ENCODE data around the gene CARD9. TPM values are rescaled to one million over a fixed set of nuclear protein-coding genes. Genes with fewer than 3 reads are reported as not detected.

The CARD9 gene
- total and polyA plus RNA-seq, 8 donors = 0.92 to 8.2 (median 1.3) TPM; not detected in 1

GRCh38 chr9:136405481-136405880, 32.0 kb upstream of the CARD9 start:
- H3K36me3 ChIP-seq = peaks cover 32 to 63% (median 60%) of the 10 kb centered on the region in 4 donors
- TF ChIP-seq POLR2A (IDR thresholded peaks at IDR 0.05) (no peak), CTCF (IDR thresholded peaks at IDR 0.05) (no peak), POLR2AphosphoS5 (IDR thresholded peaks at IDR 0.05) (no peak), EP300 (IDR thresholded peaks at IDR 0.05) (no peak)
- intact Hi-C loops (cut with DNase I; ENCODE audit: low total_unique reads) = loop anchor here (10.0 kb wide), 1 partner anchor 71 kb away; no protein-coding TSS in a partner anchor

DNA sequence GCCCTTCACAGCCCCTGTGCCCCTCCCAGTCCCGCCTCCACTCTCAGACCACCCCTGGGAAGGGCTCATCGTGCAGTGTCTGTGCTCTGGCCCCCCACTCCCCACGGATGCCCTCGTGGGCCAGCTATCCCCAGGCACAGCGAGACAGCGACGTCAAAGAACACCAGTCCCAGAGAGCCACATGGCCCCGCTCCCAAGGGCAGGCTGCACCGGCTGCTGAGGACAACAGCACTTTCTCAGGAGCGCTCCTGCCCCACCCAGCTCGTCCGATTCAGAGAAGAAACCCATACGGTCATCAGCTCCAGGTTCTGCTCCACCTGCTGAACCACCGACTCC, 31.3 kb upstream of the CARD9 start:
- 90 to 93% (median 92%) methylated on average over 14 of the region's 14 CpGs for WGBS, 5 donors
- no peaks in the 10 kb centered on the region for H3K27me3 ChIP-seq
- H3K9me3 ChIP-seq = no peaks in the 10 kb centered on the region
- no peak overlapping the region for H3K27ac ChIP-seq
- TF ChIP-seq CTCF (IDR thresholded peaks at IDR 0.05) = no peak
- no peak for TF ChIP-seq POLR2A (IDR thresholded peaks at IDR 0.05)
- TF ChIP-seq EP300 (IDR thresholded peaks at IDR 0.05) = no peak
- no peak for TF ChIP-seq POLR2AphosphoS5 (IDR thresholded peaks at IDR 0.05)
- H3K4me1 ChIP-seq = peaks cover 13 to 23% (median 20%) of the 10 kb centered on the region in 4 donors
- intact Hi-C loops (cut with DNase I; ENCODE audit: low total_unique reads) = loop anchor here (10.0 kb wide), 1 partner anchor 70 kb away; no protein-coding TSS in a partner anchor
- no peak overlapping the region for H3K4me3 ChIP-seq
- no peak for DNase-seq
- peaks cover 32 to 63% (median 60%) of the 10 kb centered on the region in 4 donors for H3K36me3 ChIP-seq

More at GRCh38 chr9:136405481-136405880, 32.0 kb upstream of the CARD9 start:
- Histone ChIP-seq H3K27ac (no peak overlapping the region), H3K4me1 (peaks cover 13 to 22% (median 18%) of the 10 kb centered on the region in 4 donors), H3K9me3 (no peaks in the 10 kb centered on the region), H3K27me3 (no peaks in the 10 kb centered on the region), H3K4me3 (no peak overlapping the region)
- 83 to 91% (median 86%) methylated on average over 7 of the region's 7 CpGs for WGBS, 5 donors
- DNase-seq = no peak

DNA sequence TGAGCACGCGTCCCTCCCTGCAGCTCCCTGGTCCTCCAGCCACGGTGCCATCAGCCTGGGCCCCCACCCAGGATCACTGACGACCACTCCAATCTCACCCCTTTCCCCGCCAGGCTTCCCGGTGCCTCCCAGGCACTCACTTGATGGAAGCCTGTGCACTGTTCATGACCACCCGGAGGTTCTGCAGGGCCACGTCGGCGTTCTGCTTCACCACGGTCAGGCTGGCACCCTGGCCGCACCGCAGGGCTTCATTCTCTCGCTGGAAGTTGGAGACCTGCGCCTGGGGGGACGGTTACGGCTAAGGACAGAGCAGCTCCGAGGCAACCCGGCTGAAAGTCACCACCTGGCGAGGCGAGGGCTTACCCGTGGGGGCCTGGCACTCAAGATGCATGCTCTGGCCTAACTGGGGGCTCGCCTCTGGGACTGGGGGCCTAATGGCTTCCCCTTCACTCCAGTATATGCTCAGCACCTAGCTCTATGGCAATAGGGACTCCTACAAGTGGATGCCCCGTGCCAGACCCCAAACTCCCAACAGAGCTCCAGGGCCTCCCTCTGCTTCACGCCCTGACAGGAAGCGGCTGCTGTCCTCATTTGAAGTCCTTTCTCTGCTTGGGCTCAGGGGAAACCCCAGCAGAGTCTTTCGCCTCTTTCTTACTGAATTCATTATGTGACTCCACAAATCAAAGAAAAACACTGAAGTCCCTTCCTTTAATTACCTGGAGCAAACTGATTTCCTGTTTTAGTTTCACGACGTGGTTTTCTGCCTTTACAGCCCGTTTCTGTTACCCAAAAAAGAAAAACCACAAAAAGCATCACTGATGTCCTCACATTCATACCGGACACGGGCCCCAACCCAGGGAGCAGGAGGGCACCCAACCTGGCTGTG, 30.7 kb upstream of the CARD9 start:
- 84 to 89% (median 89%) methylated on average over 18 to 32 of the region's 32 CpGs for WGBS, 5 donors
- H3K27ac ChIP-seq = no peak overlapping the region
- no peaks in the 10 kb centered on the region for H3K9me3 ChIP-seq
- no peak for DNase-seq
- no peaks in the 10 kb centered on the region for H3K27me3 ChIP-seq
- TF ChIP-seq POLR2AphosphoS5 (IDR thresholded peaks at IDR 0.05) (no peak), EP300 (IDR thresholded peaks at IDR 0.05) (no peak), POLR2A (IDR thresholded peaks at IDR 0.05) (no peak), CTCF (IDR thresholded peaks at IDR 0.05) (no peak)
- peaks cover 11 to 22% (median 19%) of the 10 kb centered on the region in 4 donors for H3K4me1 ChIP-seq
- intact Hi-C loops (cut with DNase I; ENCODE audit: low total_unique reads) = loop anchor here (10.0 kb wide), 1 partner anchor 69 kb away; no protein-coding TSS in a partner anchor
- no peak overlapping the region for H3K4me3 ChIP-seq
- peaks cover 32 to 63% (median 60%) of the 10 kb centered on the region in 4 donors for H3K36me3 ChIP-seq

- Histone ChIP-seq H3K27me3 (no peaks in the 10 kb centered on the region), H3K4me3 (no peak overlapping the region), H3K36me3 (peaks cover 32 to 66% (median 60%) of the 10 kb centered on the region in 4 donors), H3K4me1 (peaks cover 12 to 22% (median 21%) of the 10 kb centered on the region in 4 donors), H3K9me3 (no peaks in the 10 kb centered on the region), H3K27ac (no peak overlapping the region)
- intact Hi-C loops (cut with DNase I; ENCODE audit: low total_unique reads) = loop anchor here (10.0 kb wide), 1 partner anchor 69 kb away; no protein-coding TSS in a partner anchor
- peak in 1 of 2 donors; percentile 43 for DNase-seq
- whole genome bisulfite sequencing, 5 donors = 73 to 92% (median 85%) methylated on average over 5 of the region's 5 CpGs
- TF ChIP-seq EP300 (IDR thresholded peaks at IDR 0.05) = no peak
- TF ChIP-seq CTCF (IDR thresholded peaks at IDR 0.05) = no peak
- TF ChIP-seq POLR2AphosphoS5 (IDR thresholded peaks at IDR 0.05) = no peak
- TF ChIP-seq POLR2A (IDR thresholded peaks at IDR 0.05) = no peak
Measured at GRCh38 chr9:136403538-136403914, 30.1 kb upstream of the CARD9 start.

Data from stomach (tissue), 9 donors.